ENCODE results near the gene CHRM5. TPM values are rescaled to one million over a fixed set of nuclear protein-coding genes. Genes with fewer than 3 reads are reported as not detected.

The CHRM5 gene
- total RNA-seq, 1 donor from 2014 or later = 0.07 TPM

GRCh38 chr15:34059476-34059875 is 91.2 kb downstream of the CHRM5 start:
- H2AFZ ChIP-seq (ENCODE audit: low read depth, low read length) = no peak overlapping the region
- no peaks in the 10 kb centered on the region for H3K27me3 Mint-ChIP-seq (ENCODE audit: low read depth, unreplicated experiment)

GRCh38 chr15:34059946-34060345 is 91.6 kb downstream of the CHRM5 start:
- Mint-ChIP-seq H3K36me3 (ENCODE audit: low read depth, unreplicated experiment) (no peaks in the 10 kb centered on the region), H3K9me3 (ENCODE audit: unreplicated experiment) (no peaks in the 10 kb centered on the region), H3K27ac (ENCODE audit: unreplicated experiment) (no peak overlapping the region), H3K4me3 (ENCODE audit: unreplicated experiment) (no peak overlapping the region), H3K27me3 (ENCODE audit: low read depth, unreplicated experiment) (no peaks in the 10 kb centered on the region), H3K4me1 (ENCODE audit: low read depth, unreplicated experiment) (peaks cover 17% of the 10 kb centered on the region)
- no peak for DNase-seq (ENCODE audit: low read depth)
- TF ChIP-seq, protein P1, sequence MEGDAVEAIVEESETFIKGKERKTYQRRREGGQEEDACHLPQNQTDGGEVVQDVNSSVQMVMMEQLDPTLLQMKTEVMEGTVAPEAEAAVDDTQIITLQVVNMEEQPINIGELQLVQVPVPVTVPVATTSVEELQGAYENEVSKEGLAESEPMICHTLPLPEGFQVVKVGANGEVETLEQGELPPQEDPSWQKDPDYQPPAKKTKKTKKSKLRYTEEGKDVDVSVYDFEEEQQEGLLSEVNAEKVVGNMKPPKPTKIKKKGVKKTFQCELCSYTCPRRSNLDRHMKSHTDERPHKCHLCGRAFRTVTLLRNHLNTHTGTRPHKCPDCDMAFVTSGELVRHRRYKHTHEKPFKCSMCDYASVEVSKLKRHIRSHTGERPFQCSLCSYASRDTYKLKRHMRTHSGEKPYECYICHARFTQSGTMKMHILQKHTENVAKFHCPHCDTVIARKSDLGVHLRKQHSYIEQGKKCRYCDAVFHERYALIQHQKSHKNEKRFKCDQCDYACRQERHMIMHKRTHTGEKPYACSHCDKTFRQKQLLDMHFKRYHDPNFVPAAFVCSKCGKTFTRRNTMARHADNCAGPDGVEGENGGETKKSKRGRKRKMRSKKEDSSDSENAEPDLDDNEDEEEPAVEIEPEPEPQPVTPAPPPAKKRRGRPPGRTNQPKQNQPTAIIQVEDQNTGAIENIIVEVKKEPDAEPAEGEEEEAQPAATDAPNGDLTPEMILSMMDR (IDR thresholded peaks at IDR 0.05; ENCODE audit: insufficient read depth, low read depth, low read length) = no peak
- TF ChIP-seq EZH2 (IDR thresholded peaks at IDR 0.05; ENCODE audit: insufficient read depth, low read length) = no peak
- no peak for FAIRE-seq
- H3K36me3 ChIP-seq (ENCODE audit: insufficient read depth, low read length) = no peaks in the 10 kb centered on the region
- H3K4me3 ChIP-seq (ENCODE audit: insufficient read depth, low read depth, low read length) = no peak overlapping the region
- H3K9me3 ChIP-seq (ENCODE audit: insufficient read depth, low read depth, low read length) = no peaks in the 10 kb centered on the region
- H3K79me2 ChIP-seq (ENCODE audit: insufficient read depth, low read length) = no peaks in the 10 kb centered on the region
- H3K4me2 ChIP-seq (ENCODE audit: low read length) = no peak overlapping the region
- H4K20me1 ChIP-seq (ENCODE audit: insufficient read depth, low read length) = no peaks in the 10 kb centered on the region
- H3K9ac ChIP-seq (ENCODE audit: low read length) = no peak overlapping the region
- H3K4me1 ChIP-seq (ENCODE audit: insufficient read depth, low read length) = peaks cover 16% of the 10 kb centered on the region
- H3K27me3 ChIP-seq (ENCODE audit: insufficient read depth, low read length) = no peaks in the 10 kb centered on the region
- H3K27ac ChIP-seq (ENCODE audit: low read depth, low read length) = no peak overlapping the region
- H2AFZ ChIP-seq (ENCODE audit: low read depth, low read length) = no peak overlapping the region

More at GRCh38 chr15:34059476-34059875, 91.2 kb downstream of the CHRM5 start:
- FAIRE-seq (no peak), DNase-seq (ENCODE audit: low read depth) (no peak)
- Histone ChIP-seq H3K36me3 (ENCODE audit: insufficient read depth, low read length) (no peaks in the 10 kb centered on the region), H3K4me1 (ENCODE audit: insufficient read depth, low read length) (peaks cover 16% of the 10 kb centered on the region), H4K20me1 (ENCODE audit: insufficient read depth, low read length) (no peaks in the 10 kb centered on the region), H3K27ac (ENCODE audit: low read depth, low read length) (no peak overlapping the region), H3K79me2 (ENCODE audit: insufficient read depth, low read length) (no peaks in the 10 kb centered on the region), H3K9ac (ENCODE audit: low read length) (no peak overlapping the region), H3K27me3 (ENCODE audit: insufficient read depth, low read length) (no peaks in the 10 kb centered on the region), H3K4me3 (ENCODE audit: insufficient read depth, low read depth, low read length) (no peak overlapping the region), H3K9me3 (ENCODE audit: insufficient read depth, low read depth, low read length) (no peaks in the 10 kb centered on the region), H3K4me2 (ENCODE audit: low read length) (no peak overlapping the region)
- Mint-ChIP-seq H3K36me3 (ENCODE audit: low read depth, unreplicated experiment) (no peaks in the 10 kb centered on the region), H3K4me3 (ENCODE audit: unreplicated experiment) (no peak overlapping the region), H3K27ac (ENCODE audit: unreplicated experiment) (no peak overlapping the region), H3K4me1 (ENCODE audit: low read depth, unreplicated experiment) (peaks cover 17% of the 10 kb centered on the region), H3K9me3 (ENCODE audit: unreplicated experiment) (no peaks in the 10 kb centered on the region)
- TF ChIP-seq EZH2 (IDR thresholded peaks at IDR 0.05; ENCODE audit: insufficient read depth, low read length) = no peak
- TF ChIP-seq, protein P1 (IDR thresholded peaks at IDR 0.05; ENCODE audit: insufficient read depth, low read depth, low read length) = no peak

- no peaks in the 10 kb centered on the region for H3K36me3 Mint-ChIP-seq (ENCODE audit: low read depth, unreplicated experiment)
- H2AFZ ChIP-seq (ENCODE audit: low read depth, low read length) = no peak overlapping the region
- FAIRE-seq (no peak), DNase-seq (ENCODE audit: low read depth) (no peak)
- no peak for TF ChIP-seq EZH2 (IDR thresholded peaks at IDR 0.05; ENCODE audit: insufficient read depth, low read length)
- TF ChIP-seq, protein P1 (IDR thresholded peaks at IDR 0.05; ENCODE audit: insufficient read depth, low read depth, low read length) = no peak
- no peaks in the 10 kb centered on the region for H3K36me3 ChIP-seq (ENCODE audit: insufficient read depth, low read length)
- H3K9ac ChIP-seq (ENCODE audit: low read length) = no peak overlapping the region
- H3K4me3 ChIP-seq (ENCODE audit: insufficient read depth, low read depth, low read length) = no peak overlapping the region
- H3K27me3 Mint-ChIP-seq (ENCODE audit: low read depth, unreplicated experiment) = no peaks in the 10 kb centered on the region
- no peak overlapping the region for H3K4me2 ChIP-seq (ENCODE audit: low read length)
- H3K4me1 Mint-ChIP-seq (ENCODE audit: low read depth, unreplicated experiment) = peaks cover 3% of the 10 kb centered on the region
- no peak overlapping the region for H3K27ac ChIP-seq (ENCODE audit: low read depth, low read length)
- H3K27me3 ChIP-seq (ENCODE audit: insufficient read depth, low read length) = no peaks in the 10 kb centered on the region
- H3K9me3 Mint-ChIP-seq (ENCODE audit: unreplicated experiment) = no peaks in the 10 kb centered on the region
- no peaks in the 10 kb centered on the region for H3K9me3 ChIP-seq (ENCODE audit: insufficient read depth, low read depth, low read length)
- no peak overlapping the region for H3K4me3 Mint-ChIP-seq (ENCODE audit: unreplicated experiment)
- no peaks in the 10 kb centered on the region for H4K20me1 ChIP-seq (ENCODE audit: insufficient read depth, low read length)
- no peak overlapping the region for H3K27ac Mint-ChIP-seq (ENCODE audit: unreplicated experiment)
- no peaks in the 10 kb centered on the region for H3K4me1 ChIP-seq (ENCODE audit: insufficient read depth, low read length)
- H3K79me2 ChIP-seq (ENCODE audit: insufficient read depth, low read length) = no peaks in the 10 kb centered on the region
Observed at GRCh38 chr15:34064438-34064837, 96.1 kb downstream of the CHRM5 start.
